NCI-H187 treated with DMSO at 0.1 percent for 48 hours (cell line): ENCODE data around the gene CC2D2A.

ENCODE experiments used
- DNase-seq: peaks from one replicate; lab custom pipeline; 2025; lab: John Stamatoyannopoulos, UW

Gene CC2D2A

GRCh38 chr4:15469402-15470127, at the start of gene CC2D2A:
CC2D2A (plus strand) TSS chr4:15469882; CDS start chr4:15475933, 6,051 bp downstream.
- no peak for DNase-seq

- DNase-seq: no peak
These were observed 49.0 kb upstream of the CC2D2A start for GRCh38 chr4:15420642-15421041.

- no peak for DNase-seq
These were observed 46.4 kb upstream of the CC2D2A start for GRCh38 chr4:15423285-15423711.

- no peak for DNase-seq
These were observed 44.2 kb upstream of the CC2D2A start for GRCh38 chr4:15425520-15425919.

GRCh38 chr4:15427161-15427560, 42.5 kb upstream of the CC2D2A start:
- no peak for DNase-seq

GRCh38 chr4:15427701-15428100, 42.0 kb upstream of the CC2D2A start, which contains the start of gene C1QTNF7:
C1QTNF7 (plus strand) TSS chr4:15428033; CDS start chr4:15435744, 7,711 bp downstream.
- DNase-seq: no peak

GRCh38 chr4:15428611-15429010, 41.1 kb upstream of the CC2D2A start:
- no peak for DNase-seq

- DNase-seq: no peak
These were observed 35.6 kb upstream of the CC2D2A start for GRCh38 chr4:15434091-15434490.

GRCh38 chr4:15434676-15435075, 35.0 kb upstream of the CC2D2A start:
- DNase-seq: no peak

- DNase-seq: no peak
These were observed 33.2 kb upstream of the CC2D2A start for GRCh38 chr4:15436513-15436912.

- DNase-seq: no peak
These were observed 30.6 kb upstream of the CC2D2A start for GRCh38 chr4:15438939-15439524.

- no peak for DNase-seq
These were observed 26.1 kb upstream of the CC2D2A start for GRCh38 chr4:15443371-15444160.

GRCh38 chr4:15444276-15444675, 25.4 kb upstream of the CC2D2A start:
- no peak for DNase-seq

GRCh38 chr4:15444879-15445547, 24.7 kb upstream of the CC2D2A start:
- DNase-seq: no peak

GRCh38 chr4:15451181-15451865, 18.4 kb upstream of the CC2D2A start:
- no peak for DNase-seq

GRCh38 chr4:15451866-15452765, 17.6 kb upstream of the CC2D2A start:
- DNase-seq: no peak

GRCh38 chr4:15455290-15455689, 14.4 kb upstream of the CC2D2A start:
- DNase-seq: no peak

- no peak for DNase-seq
These were observed 12.1 kb upstream of the CC2D2A start for GRCh38 chr4:15457406-15458201.

- no peak for DNase-seq
These were observed 11.1 kb upstream of the CC2D2A start for GRCh38 chr4:15458616-15459015.

- no peak for DNase-seq
These were observed 10.0 kb upstream of the CC2D2A start for GRCh38 chr4:15459706-15460105.
